ENCODE data around the gene SH3RF3.

Gene SH3RF3

DNA sequence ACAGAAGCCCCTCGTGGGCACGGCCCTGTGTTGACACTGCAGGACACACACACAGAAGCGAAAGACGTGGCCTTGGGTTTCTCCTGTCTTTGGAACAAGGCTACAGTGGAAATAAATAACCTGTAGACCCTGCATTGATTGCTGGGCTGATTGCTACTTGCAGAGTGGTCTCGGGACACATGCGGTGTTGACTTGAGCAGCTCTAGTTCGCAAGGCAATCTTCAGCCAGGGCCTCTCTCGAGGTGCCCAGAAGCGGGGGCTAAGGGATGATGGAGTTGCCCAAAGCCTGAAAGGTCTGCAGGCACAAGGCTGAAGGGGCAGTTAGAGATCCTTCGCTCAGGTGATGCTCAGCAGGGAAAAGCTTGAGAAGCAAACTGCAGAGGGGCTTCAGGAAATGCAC, 304.5 kb downstream of the SH3RF3 start:
- POLR2A ChIA-PET, result no interaction called here
- DNase-seq, result no peak
- H3K4me1 ChIP-seq (ENCODE audit: control extremely low read depth in 1 of 4, control insufficient read depth in 4 of 4, insufficient read depth in 4 of 4, low read length in 3 of 4), result peaks cover 0 to 2% (median 0%) of the 10 kb centered on the region in 4 experiments

DNA sequence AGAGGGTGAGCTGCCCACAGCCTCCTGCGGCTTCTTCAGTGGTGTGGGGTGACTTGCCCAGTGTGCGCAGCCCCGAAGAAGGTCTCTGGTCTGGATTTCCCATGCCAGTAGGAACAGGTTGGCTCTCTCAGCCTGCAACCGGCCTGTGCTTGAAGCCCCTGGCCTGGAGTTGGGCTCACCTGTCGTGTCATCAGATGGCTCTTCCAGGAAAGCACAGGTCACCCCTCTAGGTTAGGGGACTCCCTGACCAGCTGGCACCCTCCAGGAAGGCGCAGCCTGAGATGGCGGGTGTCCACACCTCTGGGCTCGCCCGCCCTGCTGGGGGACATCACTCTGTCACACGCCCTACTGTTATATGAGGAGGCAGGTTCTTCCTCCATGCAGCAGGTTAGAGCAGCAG, 304.9 kb downstream of the SH3RF3 start:
- POLR2A ChIA-PET, result interaction anchor here (0.5 kb wide), 1 partner anchor 326 kb away, joined by 6 read pairs; no protein-coding TSS in a partner anchor

More for the DNA sequence above, 304.5 kb downstream of the SH3RF3 start:
- no peaks in the 10 kb centered on the region for H3K36me3 ChIP-seq (ENCODE audit: control insufficient read depth in 4 of 4, insufficient read depth in 4 of 4, low read length in 3 of 4)
- H3K4me3 ChIP-seq (ENCODE audit: control insufficient read depth in 1 of 7, extremely low read depth in 1 of 7, insufficient read depth in 4 of 7, low read depth in 2 of 7, low read length in 6 of 7), result no peak overlapping the region
- CTCF ChIA-PET, result no interaction called here
- no peaks in the 10 kb centered on the region for H3K9me3 ChIP-seq (ENCODE audit: control extremely low read depth in 1 of 5, control insufficient read depth in 4 of 5, insufficient read depth in 2 of 5, low read depth in 1 of 5, low read length in 4 of 5)
- no peaks in the 10 kb centered on the region for H3K27me3 ChIP-seq (replicated peaks in 2 of 5; ENCODE audit: control insufficient read depth in 4 of 5, insufficient read depth in 5 of 5, low read length in 4 of 5)
- WGBS (ENCODE audit: insufficient coverage), result 98% methylated on average over 9 of the region's 10 CpGs
- H3K27ac ChIP-seq (ENCODE audit: insufficient read depth in 1 of 2, low read depth in 1 of 2, low read length in 2 of 2, poor library complexity in 1 of 2, severe bottlenecking in 2 of 2), result no peak overlapping the region

DNA sequence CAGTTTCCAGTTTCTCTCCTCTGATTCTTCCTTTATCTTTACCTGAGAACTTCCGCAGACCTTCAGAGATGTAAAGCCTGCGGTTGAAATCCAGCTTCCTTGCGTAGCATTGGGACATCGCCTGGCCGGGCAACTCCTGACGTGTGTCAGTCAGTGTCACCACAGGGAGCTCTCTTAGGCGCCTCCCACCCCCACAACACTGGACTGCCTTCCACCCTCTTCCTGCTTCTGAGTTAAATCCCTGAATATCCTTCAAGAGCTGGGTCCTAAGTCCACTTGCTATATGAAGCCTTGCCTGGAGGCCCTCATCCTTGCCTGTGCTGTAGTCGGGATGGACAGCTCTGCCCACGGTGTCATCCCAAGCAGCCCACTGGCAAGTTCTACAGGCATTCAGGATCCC, 305.3 kb downstream of the SH3RF3 start:
- Histone ChIP-seq H3K4me1 (ENCODE audit: control extremely low read depth in 1 of 4, control insufficient read depth in 4 of 4, insufficient read depth in 4 of 4, low read length in 3 of 4) (peaks cover 0 to 2% (median 0%) of the 10 kb centered on the region in 4 experiments), H3K9me3 (ENCODE audit: control extremely low read depth in 1 of 5, control insufficient read depth in 4 of 5, insufficient read depth in 2 of 5, low read depth in 1 of 5, low read length in 4 of 5) (no peaks in the 10 kb centered on the region), H3K4me3 (ENCODE audit: control insufficient read depth in 1 of 7, extremely low read depth in 1 of 7, insufficient read depth in 4 of 7, low read depth in 2 of 7, low read length in 6 of 7) (no peak overlapping the region), H3K27ac (ENCODE audit: insufficient read depth in 1 of 2, low read depth in 1 of 2, low read length in 2 of 2, poor library complexity in 1 of 2, severe bottlenecking in 2 of 2) (no peak overlapping the region), H3K36me3 (ENCODE audit: control insufficient read depth in 4 of 4, insufficient read depth in 4 of 4, low read length in 3 of 4) (no peaks in the 10 kb centered on the region), H3K27me3 (replicated peaks in 2 of 5; ENCODE audit: control insufficient read depth in 4 of 5, insufficient read depth in 5 of 5, low read length in 4 of 5) (no peaks in the 10 kb centered on the region)
- CTCF ChIA-PET, result interaction anchor here (2.1 kb wide), 1 partner anchor 76 kb away, joined by 6 read pairs; no protein-coding TSS in a partner anchor
- DNase-seq, result no peak
- WGBS (ENCODE audit: insufficient coverage), result 95% methylated on average over 9 of the region's 9 CpGs
- POLR2A ChIA-PET, result interaction anchor here (0.5 kb wide), 1 partner anchor 327 kb away, joined by 6 read pairs; no protein-coding TSS in a partner anchor

More for the DNA sequence above, 304.9 kb downstream of the SH3RF3 start:
- no peak for DNase-seq
- WGBS (ENCODE audit: insufficient coverage), result 98% methylated on average over 10 of the region's 10 CpGs
- Histone ChIP-seq H3K36me3 (ENCODE audit: control insufficient read depth in 4 of 4, insufficient read depth in 4 of 4, low read length in 3 of 4) (no peaks in the 10 kb centered on the region), H3K4me3 (ENCODE audit: control insufficient read depth in 1 of 7, extremely low read depth in 1 of 7, insufficient read depth in 4 of 7, low read depth in 2 of 7, low read length in 6 of 7) (no peak overlapping the region), H3K27me3 (replicated peaks in 2 of 5; ENCODE audit: control insufficient read depth in 4 of 5, insufficient read depth in 5 of 5, low read length in 4 of 5) (no peaks in the 10 kb centered on the region), H3K27ac (ENCODE audit: insufficient read depth in 1 of 2, low read depth in 1 of 2, low read length in 2 of 2, poor library complexity in 1 of 2, severe bottlenecking in 2 of 2) (no peak overlapping the region), H3K4me1 (ENCODE audit: control extremely low read depth in 1 of 4, control insufficient read depth in 4 of 4, insufficient read depth in 4 of 4, low read length in 3 of 4) (peaks cover 0 to 2% (median 0%) of the 10 kb centered on the region in 4 experiments), H3K9me3 (ENCODE audit: control extremely low read depth in 1 of 5, control insufficient read depth in 4 of 5, insufficient read depth in 2 of 5, low read depth in 1 of 5, low read length in 4 of 5) (no peaks in the 10 kb centered on the region)
- CTCF ChIA-PET, result interaction anchor here (2.1 kb wide), 1 partner anchor 76 kb away, joined by 6 read pairs; no protein-coding TSS in a partner anchor

DNA sequence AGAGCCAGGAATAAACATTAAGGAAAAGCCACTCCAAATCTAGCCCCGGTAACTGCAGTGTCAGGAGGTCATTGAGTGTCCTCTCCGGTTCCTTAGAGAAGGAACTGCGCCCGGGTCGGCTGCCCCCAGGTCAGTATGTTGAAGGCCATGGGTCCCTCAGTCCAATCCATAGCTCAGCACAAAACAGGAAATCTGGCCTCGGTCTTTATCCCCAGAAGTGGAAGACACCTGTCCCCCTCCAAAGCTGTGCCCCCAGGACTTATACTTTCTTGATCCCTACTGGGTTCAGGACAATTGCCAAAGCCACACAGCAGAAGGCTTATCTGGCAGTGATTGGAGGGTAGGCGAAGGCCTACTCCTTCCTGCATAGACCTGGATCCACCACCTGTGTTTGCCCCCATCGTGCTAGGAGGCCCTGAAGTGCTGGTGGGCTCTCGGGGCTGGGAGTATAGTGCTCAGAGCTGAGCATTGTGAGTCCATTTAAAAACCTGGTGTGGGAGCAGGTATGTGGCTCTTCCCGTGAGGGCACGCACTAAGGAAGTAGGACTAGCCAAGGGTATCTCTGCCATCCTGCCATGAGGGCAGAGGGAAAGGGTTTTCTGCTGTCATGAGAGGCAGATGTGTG, 306.2 kb downstream of the SH3RF3 start:
- Histone ChIP-seq H3K27me3 (replicated peaks in 2 of 5; ENCODE audit: control insufficient read depth in 4 of 5, insufficient read depth in 5 of 5, low read length in 4 of 5) (peaks cover 0 to 2% (median 0%) of the 10 kb centered on the region in 5 experiments), H3K4me3 (ENCODE audit: control insufficient read depth in 1 of 7, extremely low read depth in 1 of 7, insufficient read depth in 4 of 7, low read depth in 2 of 7, low read length in 6 of 7) (no peak overlapping the region), H3K4me1 (ENCODE audit: control extremely low read depth in 1 of 4, control insufficient read depth in 4 of 4, insufficient read depth in 4 of 4, low read length in 3 of 4) (peaks cover 0 to 2% (median 0%) of the 10 kb centered on the region in 4 experiments), H3K36me3 (ENCODE audit: control insufficient read depth in 4 of 4, insufficient read depth in 4 of 4, low read length in 3 of 4) (no peaks in the 10 kb centered on the region), H3K27ac (ENCODE audit: insufficient read depth in 1 of 2, low read depth in 1 of 2, low read length in 2 of 2, poor library complexity in 1 of 2, severe bottlenecking in 2 of 2) (no peak overlapping the region), H3K9me3 (ENCODE audit: control extremely low read depth in 1 of 5, control insufficient read depth in 4 of 5, insufficient read depth in 2 of 5, low read depth in 1 of 5, low read length in 4 of 5) (no peaks in the 10 kb centered on the region)
- 95% methylated on average over 10 of the region's 11 CpGs for WGBS (ENCODE audit: insufficient coverage)
- POLR2A ChIA-PET, result no interaction called here
- CTCF ChIA-PET, result interaction anchor here (0.8 to 2.1 kb wide), 2 partner anchors 9 to 75 kb away, joined by 3 to 6 read pairs; no protein-coding TSS in a partner anchor
- DNase-seq, result no peak

DNA sequence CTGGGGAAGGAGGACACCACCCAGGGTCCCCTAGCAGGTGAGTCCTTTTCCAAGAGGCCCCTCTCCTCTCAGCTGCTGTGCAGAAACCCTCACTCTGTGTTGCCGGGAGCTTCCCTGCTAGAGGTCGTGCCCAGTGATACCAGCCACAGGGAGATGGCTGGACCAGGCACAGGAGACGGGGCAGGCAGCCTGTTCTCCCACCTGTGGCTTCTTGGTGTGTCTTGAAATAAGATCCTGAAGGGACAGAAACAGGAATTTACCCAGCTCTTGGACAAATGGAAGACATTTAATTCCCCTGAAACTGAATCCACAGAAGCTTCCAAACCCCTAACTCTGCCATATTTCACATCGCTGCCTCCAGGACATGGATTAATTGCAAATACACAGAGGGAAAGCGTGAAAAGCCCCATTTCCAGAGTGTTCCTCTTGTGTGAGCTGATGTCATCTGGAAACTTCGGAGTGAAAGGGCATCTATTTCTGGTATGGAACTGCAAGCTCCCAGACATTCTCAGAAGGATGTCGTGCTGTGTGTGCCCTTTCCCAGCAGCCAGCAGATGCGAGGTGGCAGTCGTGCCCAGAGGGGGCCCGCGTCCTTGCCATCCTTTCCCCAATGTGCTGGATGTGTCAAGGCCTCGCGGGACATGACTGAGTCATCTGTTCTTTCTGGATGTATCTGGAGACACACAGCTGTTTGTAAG, 307.0 kb downstream of the SH3RF3 start:
- Histone ChIP-seq H3K9me3 (ENCODE audit: control extremely low read depth in 1 of 5, control insufficient read depth in 4 of 5, insufficient read depth in 2 of 5, low read depth in 1 of 5, low read length in 4 of 5) (peaks cover 0 to 5% (median 0%) of the 10 kb centered on the region in 5 experiments), H3K4me3 (ENCODE audit: control insufficient read depth in 1 of 7, extremely low read depth in 1 of 7, insufficient read depth in 4 of 7, low read depth in 2 of 7, low read length in 6 of 7) (no peak overlapping the region), H3K4me1 (ENCODE audit: control extremely low read depth in 1 of 4, control insufficient read depth in 4 of 4, insufficient read depth in 4 of 4, low read length in 3 of 4) (peaks cover 0 to 2% (median 0%) of the 10 kb centered on the region in 4 experiments), H3K27ac (ENCODE audit: insufficient read depth in 1 of 2, low read depth in 1 of 2, low read length in 2 of 2, poor library complexity in 1 of 2, severe bottlenecking in 2 of 2) (no peak overlapping the region), H3K27me3 (replicated peaks in 2 of 5; ENCODE audit: control insufficient read depth in 4 of 5, insufficient read depth in 5 of 5, low read length in 4 of 5) (peaks cover 0 to 2% (median 0%) of the 10 kb centered on the region in 5 experiments), H3K36me3 (ENCODE audit: control insufficient read depth in 4 of 4, insufficient read depth in 4 of 4, low read length in 3 of 4) (no peaks in the 10 kb centered on the region)
- WGBS (ENCODE audit: insufficient coverage), result 98% methylated on average over 12 of the region's 13 CpGs
- no peak for DNase-seq
- ChIA-PET POLR2A (no interaction called here), CTCF (interaction anchor here (0.8 to 2.1 kb wide), 3 partner anchors 13 to 331 kb away, joined by 3 to 6 read pairs (median 5); no protein-coding TSS in a partner anchor)

DNA sequence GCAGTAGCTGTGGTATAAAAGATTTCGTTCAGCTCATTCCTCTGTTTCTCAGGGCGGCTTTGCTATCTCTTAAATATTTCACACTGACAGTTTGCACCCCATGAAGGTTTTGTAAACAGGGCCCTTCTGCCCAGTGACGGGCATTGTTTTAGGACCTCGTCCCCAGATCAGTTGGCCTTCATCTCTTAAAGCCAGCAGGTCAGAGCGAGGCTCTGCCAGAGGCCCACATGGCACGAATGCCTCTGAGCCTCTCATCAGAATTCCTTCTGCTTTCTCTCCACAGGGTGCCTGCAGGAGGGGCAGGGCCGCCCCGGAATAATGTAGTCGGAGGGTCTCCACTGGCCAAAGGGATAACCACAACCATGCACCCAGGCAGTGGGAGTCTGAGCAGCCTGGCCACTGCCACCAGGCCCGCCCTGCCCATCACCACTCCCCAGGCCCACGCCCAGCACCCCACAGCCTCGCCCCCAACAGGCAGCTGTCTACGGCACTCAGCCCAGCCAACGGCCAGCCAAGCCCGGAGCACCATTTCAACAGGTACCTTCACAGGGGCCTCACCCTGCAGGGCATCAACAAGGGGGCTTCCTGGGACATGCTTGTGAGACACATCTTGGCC, 307.7 kb downstream of the SH3RF3 start:
- Histone ChIP-seq H3K4me3 (ENCODE audit: control insufficient read depth in 1 of 7, extremely low read depth in 1 of 7, insufficient read depth in 4 of 7, low read depth in 2 of 7, low read length in 6 of 7) (no peak overlapping the region), H3K9me3 (ENCODE audit: control extremely low read depth in 1 of 5, control insufficient read depth in 4 of 5, insufficient read depth in 2 of 5, low read depth in 1 of 5, low read length in 4 of 5) (peaks cover 0 to 11% (median 0%) of the 10 kb centered on the region in 5 experiments), H3K27me3 (replicated peaks in 2 of 5; ENCODE audit: control insufficient read depth in 4 of 5, insufficient read depth in 5 of 5, low read length in 4 of 5) (peaks cover 0 to 2% (median 0%) of the 10 kb centered on the region in 5 experiments), H3K4me1 (ENCODE audit: control extremely low read depth in 1 of 4, control insufficient read depth in 4 of 4, insufficient read depth in 4 of 4, low read length in 3 of 4) (peaks cover 0 to 1% (median 0%) of the 10 kb centered on the region in 4 experiments), H3K36me3 (ENCODE audit: control insufficient read depth in 4 of 4, insufficient read depth in 4 of 4, low read length in 3 of 4) (no peaks in the 10 kb centered on the region), H3K27ac (ENCODE audit: insufficient read depth in 1 of 2, low read depth in 1 of 2, low read length in 2 of 2, poor library complexity in 1 of 2, severe bottlenecking in 2 of 2) (no peak overlapping the region)
- no peak for DNase-seq
- CTCF ChIA-PET, result interaction anchor here (0.8 to 2.1 kb wide), 2 partner anchors 13 to 331 kb away, joined by 3 to 5 read pairs; no protein-coding TSS in a partner anchor
- POLR2A ChIA-PET, result no interaction called here
- 97% methylated on average over 14 of the region's 15 CpGs for WGBS (ENCODE audit: insufficient coverage)

Data from common myeloid progenitor, CD34-positive (primary cell).